HG02610 (cell line): Measurements from ENCODE around the gene ADGRV1.

Experiments used
- ATAC-seq: cut with Tn5 transposase; IDR thresholded peaks from one replicate; pipeline ENCODE4 v1.9.1; 2021; ENCODE audit warnings: mild to moderate bottlenecking, moderate library complexity; ENCODE audit not compliant: unreplicated experiment

The ADGRV1 gene

GRCh38 chr5:91092859-91093783, 534.5 kb downstream of the ADGRV1 start:
- ATAC-seq: no peak

- no peak for ATAC-seq
Observed at GRCh38 chr5:91095313-91095712, 536.7 kb downstream of the ADGRV1 start.

DNA sequence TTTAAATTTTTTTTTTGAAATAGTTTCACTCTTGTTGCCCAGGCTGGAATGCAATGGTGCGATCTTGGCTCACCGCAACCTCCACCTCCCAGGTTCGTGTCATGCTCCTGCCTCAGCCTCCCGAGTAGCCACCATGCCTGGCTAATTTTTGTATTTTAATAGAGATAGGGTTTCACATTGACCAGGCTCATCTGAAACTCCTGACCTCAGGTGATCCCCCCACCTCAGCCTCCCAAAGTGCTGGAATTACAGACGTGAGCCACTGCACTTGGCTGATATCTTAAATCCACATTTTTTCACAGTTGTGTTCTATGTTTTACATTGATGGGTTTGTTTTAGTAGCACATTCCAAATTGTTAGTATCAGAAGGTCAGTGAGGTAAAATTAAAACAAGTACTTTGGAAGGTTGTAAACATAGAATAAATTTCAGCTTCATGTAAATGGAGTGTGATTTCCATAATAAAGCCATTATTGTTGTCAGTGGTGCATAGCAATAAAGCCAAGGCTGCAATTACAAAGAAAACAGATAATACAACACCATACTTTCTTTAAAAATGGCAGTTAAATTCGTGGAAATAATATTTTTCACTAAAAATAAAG, 537.3 kb downstream of the ADGRV1 start:
- ATAC-seq: no peak

DNA sequence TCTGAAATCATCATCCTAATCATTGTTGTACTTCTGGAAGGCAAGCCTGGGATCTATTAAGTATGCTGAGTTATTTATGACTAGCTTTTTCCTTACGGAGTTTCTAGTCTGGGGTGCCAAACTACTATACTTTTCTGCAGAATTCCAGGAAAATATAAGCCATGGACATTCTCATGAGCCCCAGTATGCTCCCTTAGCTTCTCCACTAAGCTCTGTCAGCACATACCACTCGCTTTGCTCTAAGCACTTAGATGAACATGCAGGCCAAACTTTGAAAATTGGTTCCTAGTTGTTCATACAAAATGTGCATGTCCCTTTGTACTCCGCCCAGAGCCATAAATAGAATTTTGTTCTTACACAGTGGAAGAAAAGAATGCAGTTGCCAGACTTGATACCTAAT, 539.9 kb downstream of the ADGRV1 start:
- no peak for ATAC-seq

- peak; percentile 95 for ATAC-seq
Observed at GRCh38 chr5:91101600-91102379, 543.2 kb downstream of the ADGRV1 start.

DNA sequence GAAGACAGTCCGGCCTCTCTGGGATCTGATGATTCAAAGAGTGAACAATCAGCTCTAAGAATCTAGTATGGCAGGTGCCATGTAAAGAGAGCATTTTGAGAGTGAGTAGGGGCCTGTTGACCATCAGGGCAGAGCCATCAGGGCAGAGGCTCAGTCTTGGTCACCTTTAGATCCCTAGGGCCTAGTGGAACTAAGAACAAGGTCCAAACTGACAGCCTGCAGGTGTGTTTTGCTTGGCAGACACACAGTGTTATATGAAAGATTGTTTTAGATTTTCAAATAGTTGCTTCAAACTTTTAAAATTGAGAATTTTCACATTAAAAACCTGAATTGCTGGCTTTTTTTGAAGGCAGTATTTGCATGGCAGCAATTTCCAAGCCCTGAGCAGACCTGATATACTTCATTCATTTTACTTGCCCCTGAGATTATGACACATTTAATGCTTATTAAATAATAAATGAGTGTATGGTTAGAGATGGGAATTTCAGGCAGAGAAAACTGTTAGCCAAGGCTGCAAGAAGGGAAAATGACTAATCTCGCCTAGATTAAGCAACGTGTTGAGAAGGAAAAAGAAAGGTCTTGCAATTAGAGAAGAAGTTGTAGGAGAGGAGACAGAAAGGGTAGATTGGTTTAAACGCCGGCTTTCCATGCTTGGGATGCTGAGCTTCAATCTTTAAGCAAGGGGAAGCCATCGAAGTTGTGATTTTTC, 544.9 kb downstream of the ADGRV1 start:
- ATAC-seq: no peak

- ATAC-seq: no peak
Observed at GRCh38 chr5:91104062-91104448, 545.5 kb downstream of the ADGRV1 start.

DNA sequence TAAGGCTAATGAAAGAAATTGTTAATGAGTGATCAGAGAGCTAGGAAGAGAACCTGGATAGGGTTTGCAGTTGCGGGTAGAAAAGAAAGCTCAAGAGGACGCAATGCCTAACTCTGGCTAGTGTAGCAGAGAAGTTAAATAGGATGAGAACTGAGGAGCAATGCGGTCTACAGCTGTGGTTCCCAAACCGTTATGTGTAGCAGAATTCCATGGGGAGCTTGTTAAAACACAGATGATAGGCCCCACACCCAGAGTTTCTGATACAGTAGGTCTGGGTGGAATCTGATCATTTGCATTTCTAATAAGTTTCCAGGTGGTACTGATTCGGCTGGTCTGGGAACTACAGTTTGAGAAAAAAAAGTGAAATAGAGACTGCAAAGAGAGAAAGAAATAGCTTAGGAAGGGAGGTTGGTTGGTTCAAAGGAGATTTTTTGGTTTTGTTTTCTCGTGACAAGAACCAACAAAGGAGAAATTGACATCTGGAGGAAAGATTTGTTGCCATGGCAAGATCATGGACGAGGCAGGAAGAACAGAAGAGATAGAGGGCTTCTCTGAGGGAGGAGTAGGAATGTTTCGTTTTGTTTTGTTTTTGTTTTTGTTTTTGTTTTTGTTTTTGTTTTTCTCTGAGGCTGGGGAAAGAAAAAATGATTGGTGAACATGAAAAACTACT, 548.4 kb downstream of the ADGRV1 start:
- ATAC-seq: no peak

GRCh38 chr5:91109634-91110033, 551.0 kb downstream of the ADGRV1 start:
- no peak for ATAC-seq

- no peak for ATAC-seq
Observed at GRCh38 chr5:91110686-91111085, 552.1 kb downstream of the ADGRV1 start.

- no peak for ATAC-seq
Observed at GRCh38 chr5:91111473-91112238, 553.1 kb downstream of the ADGRV1 start.

DNA sequence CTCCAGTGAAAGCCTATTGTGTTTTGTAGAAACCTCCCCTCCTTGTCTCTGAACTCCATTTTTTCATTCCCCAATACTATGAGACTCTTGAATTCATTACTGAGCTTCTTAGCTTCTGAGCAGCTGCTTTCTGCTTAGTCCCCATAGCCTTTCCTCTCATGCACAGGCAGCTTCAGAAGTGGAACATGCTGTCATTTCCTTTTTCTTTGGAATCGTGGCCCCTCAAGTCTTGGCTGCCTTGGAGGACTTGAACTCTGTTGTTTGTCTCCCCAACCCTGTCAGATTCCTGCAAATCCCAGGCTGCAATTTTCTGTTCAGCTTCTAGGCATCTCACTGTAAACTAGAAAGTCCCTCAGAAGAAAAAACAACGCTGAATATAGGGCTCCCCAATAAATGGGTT, 556.1 kb downstream of the ADGRV1 start:
- no peak for ATAC-seq

GRCh38 chr5:91118354-91118753, 559.8 kb downstream of the ADGRV1 start:
- no peak for ATAC-seq

DNA sequence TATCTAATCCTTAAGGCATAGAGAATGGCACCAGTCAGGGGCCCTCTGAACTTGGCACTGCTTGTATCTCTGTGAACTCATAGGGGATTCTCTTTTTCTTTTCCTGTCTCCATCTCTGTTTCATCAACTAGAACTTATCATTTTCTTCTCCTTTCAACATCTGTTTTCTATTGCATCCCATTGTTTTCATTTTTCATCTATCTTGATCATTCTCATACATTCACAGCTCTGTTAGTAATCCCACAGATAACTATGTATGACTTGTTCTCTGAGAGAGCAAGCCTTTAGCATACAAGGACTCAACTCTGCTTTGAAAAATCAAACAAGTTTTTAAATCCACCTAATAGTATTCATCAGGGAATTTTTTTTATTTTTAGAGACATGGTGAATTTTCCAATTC, 560.2 kb downstream of the ADGRV1 start:
- no peak for ATAC-seq

- no peak for ATAC-seq
Observed at GRCh38 chr5:91119217-91119616, 560.6 kb downstream of the ADGRV1 start.

GRCh38 chr5:91119981-91120850, 561.6 kb downstream of the ADGRV1 start:
- ATAC-seq: no peak

- ATAC-seq: no peak
Observed at GRCh38 chr5:91121347-91121993, 562.9 kb downstream of the ADGRV1 start.

GRCh38 chr5:91122651-91123050, 564.1 kb downstream of the ADGRV1 start:
- no peak for ATAC-seq
